Calu3 (cell line): Measurements from ENCODE around the gene XRN2. TPM values are rescaled to one million over a fixed set of nuclear protein-coding genes. Genes with fewer than 3 reads are reported as not detected.

Source experiments
- BruUV-seq: library from RNA; stranded (reverse); fragments of 400-500 nt; replicated peaks from 2 replicates; lab custom pipeline; 2021; lab: Mats Ljungman, UMichigan
- CTCF ChIA-PET: fragments of 300-600 bp; sonication (Branson Sonifier 250); formaldehyde crosslinking; loops from one replicate; lab custom pipeline; 2022; ENCODE audit warnings: antibody characterized with exemption; lab: Charles Lee
- DNase-seq: peaks from one replicate; pipeline ENCODE4 v3.0.0; 2022
- H3K27ac Mint-ChIP-seq: one replicate; pipeline ENCODE4 v1.8.0; 2022; ENCODE audit warnings: mixed read lengths; ENCODE audit not compliant: unreplicated experiment
- H3K27me3 Mint-ChIP-seq: one replicate; pipeline ENCODE4 v1.8.0; 2022; ENCODE audit warnings: mixed read lengths; ENCODE audit not compliant: unreplicated experiment
- H3K36me3 Mint-ChIP-seq: one replicate; pipeline ENCODE4 v1.8.0; 2022; ENCODE audit warnings: mild to moderate bottlenecking, moderate library complexity, mixed read lengths; ENCODE audit not compliant: insufficient read depth, unreplicated experiment
- H3K4me1 Mint-ChIP-seq: one replicate; pipeline ENCODE4 v1.8.0; 2022; ENCODE audit warnings: mild to moderate bottlenecking, low read depth, mixed read lengths; ENCODE audit not compliant: unreplicated experiment
- H3K4me3 Mint-ChIP-seq: one replicate; pipeline ENCODE4 v1.8.0; 2022; ENCODE audit warnings: mild to moderate bottlenecking, low read depth, moderate library complexity, mixed read lengths; ENCODE audit not compliant: unreplicated experiment
- H3K9me3 Mint-ChIP-seq: one replicate; pipeline ENCODE4 v1.8.0; 2022; ENCODE audit warnings: low read depth, mixed read lengths; ENCODE audit not compliant: unreplicated experiment
- intact Hi-C: fragments of 100-400 bp; cut with micrococcal nuclease; formaldehyde crosslinking; loops from one replicate; pipeline ENCODE4 v1.10.0; 2022; ENCODE audit not compliant: unreplicated experiment
- total RNA-seq: library from RNA; stranded (reverse); gene quantifications from 2 replicates; pipeline ENCODE4 v1.2.3, GENCODE V29; 2022
- TF ChIP-seq, protein P1 (sequence below): fragments of 200-600 bp; IDR thresholded peaks from one replicate; pipeline ENCODE4 v1.8.0; 2022; ENCODE audit warnings: antibody characterized with exemption; ENCODE audit not compliant: unreplicated experiment

The XRN2 gene
- total RNA-seq, 1 experiment from 2014 or later, result 24.7 TPM

DNA sequence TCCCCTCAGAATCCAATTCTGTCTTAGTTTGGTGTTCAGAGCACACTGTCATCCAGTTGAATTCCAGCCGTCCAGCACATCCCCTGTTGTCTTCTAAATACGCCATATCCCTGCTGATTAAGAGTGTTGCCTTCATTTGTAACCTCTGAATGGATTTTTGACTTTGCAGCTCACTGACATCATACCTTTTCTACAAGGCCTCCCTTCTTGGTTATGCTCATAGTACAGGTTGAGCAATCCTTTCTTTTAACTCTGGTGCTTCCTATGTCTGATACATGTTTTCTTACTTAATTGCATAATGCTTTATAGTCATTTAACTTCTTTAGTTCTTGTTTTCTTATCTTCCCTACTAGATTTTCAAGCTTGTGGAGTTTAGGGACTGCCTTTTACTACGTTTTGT, 36.4 kb downstream of the XRN2 start:
- no peak overlapping the region for H3K27ac Mint-ChIP-seq
- no peak for DNase-seq
- H3K4me1 Mint-ChIP-seq, result no peaks in the 10 kb centered on the region
- H3K36me3 Mint-ChIP-seq, result peaks cover 11% of the 10 kb centered on the region
- CTCF ChIA-PET, result no interaction called here
- H3K27me3 Mint-ChIP-seq, result no peaks in the 10 kb centered on the region
- TF ChIP-seq, protein P1, sequence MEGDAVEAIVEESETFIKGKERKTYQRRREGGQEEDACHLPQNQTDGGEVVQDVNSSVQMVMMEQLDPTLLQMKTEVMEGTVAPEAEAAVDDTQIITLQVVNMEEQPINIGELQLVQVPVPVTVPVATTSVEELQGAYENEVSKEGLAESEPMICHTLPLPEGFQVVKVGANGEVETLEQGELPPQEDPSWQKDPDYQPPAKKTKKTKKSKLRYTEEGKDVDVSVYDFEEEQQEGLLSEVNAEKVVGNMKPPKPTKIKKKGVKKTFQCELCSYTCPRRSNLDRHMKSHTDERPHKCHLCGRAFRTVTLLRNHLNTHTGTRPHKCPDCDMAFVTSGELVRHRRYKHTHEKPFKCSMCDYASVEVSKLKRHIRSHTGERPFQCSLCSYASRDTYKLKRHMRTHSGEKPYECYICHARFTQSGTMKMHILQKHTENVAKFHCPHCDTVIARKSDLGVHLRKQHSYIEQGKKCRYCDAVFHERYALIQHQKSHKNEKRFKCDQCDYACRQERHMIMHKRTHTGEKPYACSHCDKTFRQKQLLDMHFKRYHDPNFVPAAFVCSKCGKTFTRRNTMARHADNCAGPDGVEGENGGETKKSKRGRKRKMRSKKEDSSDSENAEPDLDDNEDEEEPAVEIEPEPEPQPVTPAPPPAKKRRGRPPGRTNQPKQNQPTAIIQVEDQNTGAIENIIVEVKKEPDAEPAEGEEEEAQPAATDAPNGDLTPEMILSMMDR, result no peak
- intact Hi-C loops, result no loop called here
- BruUV-seq, result no TSS peak
- H3K4me3 Mint-ChIP-seq, result no peak overlapping the region
- no peaks in the 10 kb centered on the region for H3K9me3 Mint-ChIP-seq

DNA sequence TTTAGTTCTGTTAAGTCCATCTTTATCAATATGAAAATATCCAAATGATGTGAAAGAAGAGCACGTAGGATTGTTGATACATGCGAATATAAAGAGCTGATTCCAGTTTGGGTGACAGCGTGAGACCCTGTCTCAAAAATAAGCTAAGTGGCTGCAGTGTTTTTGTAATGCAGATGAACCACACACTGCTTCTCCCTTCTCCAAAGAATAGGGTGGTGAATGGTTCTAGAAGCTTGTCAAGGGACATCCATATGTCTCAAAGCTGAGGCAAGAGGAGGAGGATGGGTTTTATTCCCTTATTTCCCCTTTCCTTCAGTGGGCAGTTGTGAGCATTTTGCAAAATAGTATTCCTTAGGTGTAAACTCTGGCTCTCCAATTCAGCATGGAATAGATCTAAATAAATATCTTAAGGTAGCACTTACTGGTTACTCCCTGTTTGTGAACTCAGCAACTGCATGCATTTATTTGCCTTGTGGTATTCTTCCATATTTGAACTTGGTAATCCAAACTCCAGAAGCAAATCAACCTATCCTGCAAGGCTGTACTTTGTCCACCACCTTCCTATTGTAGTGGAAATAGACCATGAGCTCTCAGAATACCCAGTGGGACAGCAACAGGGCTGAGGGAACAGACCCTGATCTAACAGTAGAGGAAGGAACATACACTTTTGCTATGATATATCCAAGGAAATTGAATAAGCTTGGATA, 38.0 kb downstream of the XRN2 start:
- H3K4me3 Mint-ChIP-seq, result no peak overlapping the region
- no TSS peak for BruUV-seq
- TF ChIP-seq, protein P1, result no peak
- no peaks in the 10 kb centered on the region for H3K9me3 Mint-ChIP-seq
- no peaks in the 10 kb centered on the region for H3K27me3 Mint-ChIP-seq
- H3K36me3 Mint-ChIP-seq, result peaks cover 4% of the 10 kb centered on the region
- no peak for DNase-seq
- no peak overlapping the region for H3K27ac Mint-ChIP-seq
- intact Hi-C loops, result no loop called here
- no peaks in the 10 kb centered on the region for H3K4me1 Mint-ChIP-seq
- CTCF ChIA-PET, result no interaction called here

DNA sequence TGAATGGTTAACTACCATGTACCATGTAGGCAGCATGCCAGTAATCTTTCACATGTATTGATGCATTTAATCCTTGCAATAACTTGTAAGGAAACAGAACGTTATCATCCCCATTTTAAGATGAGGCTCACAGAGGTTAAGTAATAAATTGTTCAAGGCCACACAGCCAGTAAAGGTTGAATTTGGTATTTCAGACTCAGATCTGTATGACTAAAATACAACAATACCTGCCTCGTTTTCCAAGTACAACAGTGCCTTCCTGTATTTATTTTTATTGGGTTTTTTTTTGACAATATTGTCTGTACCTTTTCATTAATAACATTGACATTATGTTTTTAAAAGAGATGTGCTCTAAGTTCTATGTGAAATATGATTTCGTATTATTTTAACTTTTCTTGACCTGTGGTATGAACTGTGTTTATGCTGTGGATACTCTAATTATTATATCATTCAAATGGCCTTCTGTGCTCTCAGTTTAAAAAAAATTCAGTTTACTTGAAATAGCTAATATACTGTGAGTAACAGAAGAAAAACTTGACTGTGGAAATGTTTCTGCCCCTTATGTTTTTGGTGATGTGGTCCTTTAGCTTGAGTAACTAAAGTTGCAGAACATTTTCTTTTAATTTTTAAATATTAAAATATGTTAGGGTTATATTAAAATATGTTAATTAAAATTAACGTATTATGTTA, 39.7 kb downstream of the XRN2 start:
- no peaks in the 10 kb centered on the region for H3K4me1 Mint-ChIP-seq
- H3K9me3 Mint-ChIP-seq, result no peaks in the 10 kb centered on the region
- no peaks in the 10 kb centered on the region for H3K27me3 Mint-ChIP-seq
- DNase-seq, result no peak
- no peak overlapping the region for H3K27ac Mint-ChIP-seq
- no TSS peak for BruUV-seq
- no peak overlapping the region for H3K4me3 Mint-ChIP-seq
- no peaks in the 10 kb centered on the region for H3K36me3 Mint-ChIP-seq
- intact Hi-C loops, result no loop called here
- CTCF ChIA-PET, result no interaction called here
- TF ChIP-seq, protein P1, result no peak

DNA sequence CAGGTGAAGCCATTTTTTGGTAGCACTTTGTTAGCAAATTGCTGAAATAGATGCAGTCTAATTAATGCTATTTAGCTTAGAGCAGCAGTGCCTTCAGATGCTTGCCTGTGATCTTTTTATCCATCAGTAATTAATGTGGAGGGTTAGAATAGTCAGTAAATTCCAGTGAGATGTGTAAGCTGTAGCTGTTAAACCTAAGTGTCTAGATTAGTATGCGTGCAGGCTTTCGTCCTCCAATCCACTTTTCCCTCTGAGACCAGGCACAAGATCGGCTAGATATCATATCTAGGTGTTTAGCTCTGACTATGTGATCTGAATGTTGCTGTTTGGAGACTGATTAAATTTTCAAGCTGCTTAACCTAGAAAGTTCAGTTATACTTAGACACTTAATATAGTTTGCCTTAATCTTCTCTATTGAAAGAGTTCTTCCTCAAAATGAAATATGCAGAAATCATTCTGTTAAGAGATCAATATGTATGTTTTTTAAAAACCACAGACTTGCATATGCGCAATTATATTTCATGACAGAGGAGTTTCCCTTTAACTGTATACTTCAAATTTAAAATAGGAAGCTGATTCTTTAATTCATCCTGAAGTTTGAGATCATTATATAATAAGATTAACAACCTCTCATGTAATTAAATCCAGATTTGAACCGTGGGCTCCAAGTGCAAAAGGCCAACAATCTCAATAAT, 41.2 kb downstream of the XRN2 start:
- no TSS peak for BruUV-seq
- Mint-ChIP-seq H3K27ac (no peak overlapping the region), H3K27me3 (no peaks in the 10 kb centered on the region), H3K9me3 (no peaks in the 10 kb centered on the region), H3K36me3 (no peaks in the 10 kb centered on the region), H3K4me3 (no peak overlapping the region), H3K4me1 (no peaks in the 10 kb centered on the region)
- CTCF ChIA-PET, result interaction anchor here (0.8 kb wide), 1 partner anchor 19 kb away, joined by 3 read pairs; no protein-coding TSS in a partner anchor
- DNase-seq, result no peak
- TF ChIP-seq, protein P1, result no peak
- intact Hi-C loops, result no loop called here
